AG04450 (cell line): ENCODE results near the gene TAS1R1. TPM values are rescaled to one million over a fixed set of nuclear protein-coding genes. Genes with fewer than 3 reads are reported as not detected.

ENCODE experiments used
- CTCF ChIA-PET: fragments of 300-600, 350-600 bp; formaldehyde crosslinking; extraction: SDS; loops from one replicate; lab custom pipeline; 2022; ENCODE audit warnings: antibody characterized with exemption, inconsistent platforms; lab: Charles Lee
- POLR2A ChIA-PET: fragments of 350-600 bp; formaldehyde crosslinking; extraction: SDS; loops from one replicate; lab custom pipeline; 2021; ENCODE audit warnings: antibody characterized with exemption, inconsistent platforms; lab: Yijun Ruan, JAX
- DNase-seq: peaks from one replicate; pipeline ENCODE4 v3.0.0-alpha.2; 2011; ENCODE audit warnings: low read depth, low spot score
- H3K27ac ChIP-seq: one replicate; pipeline ENCODE4 v1.5.1; 2012; ENCODE audit warnings: low read depth, low read length, control low read depth
- H3K27me3 ChIP-seq: one replicate; pipeline ENCODE4 v1.6.0; 2012; ENCODE audit warnings: low read length; ENCODE audit not compliant: control insufficient read depth, insufficient read depth
- H3K4me3 ChIP-seq: 2 replicates; pipeline ENCODE4 v1.5.1; 2011; ENCODE audit warnings: mild to moderate bottlenecking, low read depth, low read length, control low read depth
- H3K9me3 ChIP-seq: 2 replicates; pipeline ENCODE4 v1.5.1; 2012; ENCODE audit warnings: low read length; ENCODE audit not compliant: control insufficient read depth, insufficient read depth
- CTCF ChIP-seq: IDR thresholded peaks from 2 replicates; pipeline ENCODE4 v1.5.1; 2011; ENCODE audit warnings: low read depth, low read length, control low read depth, inconsistent platforms
- polyA plus RNA-seq: library from polyadenylated mRNA; depleted of rRNA; stranded (reverse); fragments of >200 nt; gene quantifications from 2 replicates; pipeline ENCODE4 v1.2.3, GENCODE V29; 2011

TAS1R1 gene
- polyA plus RNA-seq, 1 experiment, result 0.05 TPM

- no peak for DNase-seq
- ChIA-PET CTCF (no interaction called here), POLR2A (interaction anchor here (1.3 to 1.4 kb wide), 2 partner anchors 9 to 10 kb away, joined by 6 to 10 read pairs; partner anchors contain the start of gene KLHL21)
These were observed 57.7 kb downstream of the TAS1R1 start for GRCh38 chr1:6612641-6613360.

GRCh38 chr1:6613361-6614018, 58.4 kb downstream of the TAS1R1 start, which contains the start of gene PHF13:
Gene PHF13 (plus strand): TSS chr1:6613731. CDS start chr1:6614067, 336 bp downstream.
- ChIA-PET CTCF (interaction anchor here (0.5 to 0.8 kb wide), 3 partner anchors 9 to 198 kb away, joined by 3 to 6 read pairs (median 4); no protein-coding TSS in a partner anchor), POLR2A (interaction anchor here (1.0 to 1.3 kb wide), 2 partner anchors 10 to 11 kb away, joined by 6 read pairs; no protein-coding TSS in a partner anchor)

More at GRCh38 chr1:6612641-6613360, 57.7 kb downstream of the TAS1R1 start:
- Histone ChIP-seq H3K9me3 (no peaks in the 10 kb centered on the region; the same call in 1 of the 2 replicates), H3K4me3 (peak overlapping the region; percentile 86), H3K27ac (peak overlapping the region; percentile 77), H3K27me3 (no peaks in the 10 kb centered on the region)
- TF ChIP-seq CTCF, result no peak

GRCh38 chr1:6614019-6614928, 59.2 kb downstream of the TAS1R1 start:
- no peak overlapping the region for H3K27ac ChIP-seq
- no peak for DNase-seq
- ChIA-PET CTCF (interaction anchor here (0.5 to 0.8 kb wide), 3 partner anchors 10 to 199 kb away, joined by 3 to 6 read pairs (median 4); no protein-coding TSS in a partner anchor), POLR2A (interaction anchor here (1.0 to 1.3 kb wide), 2 partner anchors 11 to 12 kb away, joined by 6 read pairs; no protein-coding TSS in a partner anchor)
- H3K9me3 ChIP-seq, result no peaks in the 10 kb centered on the region; the same call in 1 of the 2 replicates
- TF ChIP-seq CTCF, result no peak
- H3K4me3 ChIP-seq, result peak overlapping the region; percentile 72
- no peaks in the 10 kb centered on the region for H3K27me3 ChIP-seq

More at GRCh38 chr1:6613361-6614018, 58.4 kb downstream of the TAS1R1 start, which contains the start of gene PHF13:
- peak; percentile 97 for DNase-seq
- no peaks in the 10 kb centered on the region; the same call in 1 of the 2 replicates for H3K9me3 ChIP-seq
- no peaks in the 10 kb centered on the region for H3K27me3 ChIP-seq
- peak within 1 kb of the TSS; percentile 77 for H3K27ac ChIP-seq
- peak within 1 kb of the TSS; percentile 86 for H3K4me3 ChIP-seq
- TF ChIP-seq CTCF, result no peak

GRCh38 chr1:6614929-6615785, 60.0 kb downstream of the TAS1R1 start:
- Histone ChIP-seq H3K9me3 (no peaks in the 10 kb centered on the region; the same call in 1 of the 2 replicates), H3K27ac (peak overlapping the region; percentile 21), H3K4me3 (peak overlapping the region; percentile 72), H3K27me3 (no peaks in the 10 kb centered on the region)
- POLR2A ChIA-PET, result interaction anchor here (1.1 kb wide), 2 partner anchors 12 to 13 kb away, joined by 3 to 4 read pairs; no protein-coding TSS in a partner anchor
- CTCF ChIA-PET, result interaction anchor here (1.1 kb wide), 1 partner anchor 31 kb away, joined by 4 read pairs; no protein-coding TSS in a partner anchor
- no peak for TF ChIP-seq CTCF
- DNase-seq, result no peak
